ENCODE measurements around the gene CORO2B.

The CORO2B gene

DNA sequence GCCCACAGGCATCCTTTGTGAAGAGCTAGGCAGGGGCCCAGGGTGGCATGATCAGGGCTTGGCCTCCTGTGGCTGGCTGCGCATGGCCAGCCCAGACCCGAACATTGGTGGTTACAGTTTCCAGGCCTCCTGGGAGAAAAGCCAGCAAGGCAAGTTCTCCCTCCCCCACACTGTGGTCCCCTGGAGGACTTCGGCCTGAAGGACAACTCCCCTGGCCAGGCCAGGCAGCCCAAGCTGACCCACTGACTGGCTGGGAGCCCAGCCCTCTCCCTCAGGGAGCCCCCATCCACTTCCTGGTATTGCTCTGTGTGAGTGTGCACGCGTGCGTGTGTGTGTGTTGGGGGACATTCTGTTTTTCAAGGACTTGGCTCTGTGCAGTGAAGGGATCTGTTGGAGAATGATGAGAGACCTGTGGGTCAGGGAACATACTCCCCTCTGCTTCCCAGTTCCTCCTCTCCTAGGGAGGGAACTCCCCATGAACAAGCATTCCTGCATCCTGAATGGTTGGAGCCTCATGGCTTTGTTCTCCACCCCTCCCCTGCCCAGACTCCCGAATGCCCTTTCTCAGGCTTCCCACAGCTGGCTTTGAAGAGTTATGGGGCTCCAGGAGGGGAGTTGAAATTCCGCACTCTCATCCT, 29.5 kb downstream of the CORO2B start:
- DNase-seq (ENCODE audit: low read depth in 2 of 2, low spot score in 1 of 2) = no peak

DNA sequence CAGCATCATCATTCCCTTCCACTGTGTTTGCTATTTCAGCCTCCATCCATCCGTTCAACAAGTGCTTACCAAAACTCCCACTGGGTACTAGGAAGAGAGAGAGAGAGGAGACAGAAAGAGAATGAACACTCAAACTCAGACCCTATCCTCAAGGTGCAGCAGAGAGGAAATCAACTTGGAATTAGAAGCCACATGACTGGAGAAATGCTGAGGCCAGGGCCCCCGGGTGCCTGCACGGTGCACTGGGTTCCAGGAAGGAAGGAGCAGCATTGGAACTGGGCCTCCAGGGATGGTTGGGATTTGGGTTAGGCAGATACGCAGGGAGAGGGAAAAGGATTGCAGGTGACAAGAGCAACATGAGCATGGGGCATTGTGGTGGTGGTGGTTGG, 30.0 kb downstream of the CORO2B start:
- no peak for DNase-seq (ENCODE audit: low read depth in 2 of 2, low spot score in 1 of 2)

DNA sequence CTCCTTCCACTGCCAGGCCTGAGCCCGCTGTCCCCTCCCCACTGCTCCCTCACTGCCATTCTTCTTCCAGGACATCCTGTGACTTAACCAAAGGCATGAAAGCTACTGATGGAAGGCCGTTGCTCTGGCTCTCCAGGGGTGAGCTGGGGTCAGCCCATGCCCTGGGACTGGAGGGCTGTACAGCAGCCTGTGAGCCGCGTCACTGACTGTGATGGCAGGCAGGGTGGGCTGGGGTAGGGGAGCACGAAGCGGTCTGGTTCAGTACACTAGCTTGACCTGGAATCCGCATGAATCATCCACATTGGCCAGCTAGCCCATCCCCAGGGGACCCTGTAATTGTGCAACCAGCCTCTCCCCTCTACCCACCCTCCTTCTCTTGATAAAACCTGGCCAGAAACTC, 30.8 kb downstream of the CORO2B start:
- no peak for DNase-seq (ENCODE audit: low read depth in 2 of 2, low spot score in 1 of 2)

DNA sequence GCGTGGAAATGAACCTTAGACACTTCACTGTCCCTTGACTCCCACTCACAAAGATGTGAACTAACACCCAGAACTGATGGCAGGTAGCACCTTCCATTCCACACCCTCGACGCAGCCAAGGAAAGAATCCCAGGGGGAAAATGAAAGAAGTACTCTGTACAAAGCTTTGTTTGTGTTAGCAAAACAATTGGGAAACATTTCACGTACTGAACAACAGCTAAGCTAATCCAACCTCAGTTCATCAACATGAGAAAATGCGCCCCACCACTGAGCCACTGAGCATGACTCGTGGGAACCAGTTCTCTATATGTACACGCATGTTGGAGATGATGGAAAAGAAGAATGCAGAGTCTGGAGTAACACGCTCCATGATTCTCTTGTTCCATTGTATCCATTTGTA, 32.0 kb downstream of the CORO2B start:
- DNase-seq (ENCODE audit: low read depth in 2 of 2, low spot score in 1 of 2) = no peak

DNA sequence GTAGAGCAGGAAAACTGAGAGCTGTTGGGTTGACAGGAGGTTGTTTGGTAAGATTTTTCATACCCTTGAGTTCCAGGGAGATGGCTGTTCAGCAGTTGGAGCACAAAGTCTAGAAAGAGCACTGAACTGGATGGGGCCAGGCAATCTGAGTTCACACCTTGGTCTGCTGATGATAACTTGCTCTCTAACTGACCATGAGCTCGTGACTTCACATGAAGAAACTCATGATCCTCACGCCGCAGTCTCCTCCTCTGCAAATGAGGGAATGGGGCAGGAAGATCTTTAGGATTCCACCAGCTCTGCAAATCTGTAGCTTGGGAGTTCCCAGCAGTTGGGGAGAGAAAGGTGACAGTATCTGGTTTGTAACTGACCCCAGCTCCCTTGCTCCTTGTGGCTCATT, 33.7 kb downstream of the CORO2B start:
- no peak for DNase-seq (ENCODE audit: low read depth in 2 of 2, low spot score in 1 of 2)

DNA sequence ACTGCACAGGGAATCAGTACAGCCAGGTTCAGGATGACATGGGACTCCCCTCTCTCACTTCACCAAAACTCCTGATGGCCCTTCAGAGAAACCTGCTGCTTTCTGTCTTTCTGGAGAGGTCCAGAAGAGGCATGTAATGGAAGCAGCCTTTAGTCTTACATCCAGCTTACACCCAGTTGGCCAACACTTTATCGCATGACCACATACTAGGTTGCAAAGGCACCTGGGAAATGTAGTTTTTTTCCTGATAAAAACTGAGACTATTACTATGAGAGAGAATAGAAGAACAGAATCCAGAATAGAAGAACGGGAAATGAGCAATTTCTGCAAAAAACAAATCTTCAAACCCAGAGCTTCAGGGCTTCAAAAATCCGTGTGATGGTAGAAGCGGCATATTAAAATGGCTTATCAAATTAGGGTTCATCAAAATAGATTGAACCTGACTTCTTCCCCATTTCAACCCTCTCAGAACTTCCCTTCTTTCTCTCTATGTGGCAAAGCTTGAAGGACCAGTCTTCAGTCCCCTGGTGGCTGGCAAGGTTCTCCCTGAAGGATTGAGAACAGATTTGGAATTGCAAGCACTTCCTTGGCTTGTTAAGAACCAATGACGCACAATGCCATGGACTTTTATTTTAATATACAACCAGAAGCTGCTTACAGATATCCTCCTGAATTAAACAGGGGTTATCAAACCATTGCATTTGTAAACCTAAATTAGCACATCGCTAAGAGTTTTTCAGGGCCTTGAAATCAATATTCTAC, 34.4 kb downstream of the CORO2B start:
- no peak for DNase-seq (ENCODE audit: low read depth in 2 of 2, low spot score in 1 of 2)

DNA sequence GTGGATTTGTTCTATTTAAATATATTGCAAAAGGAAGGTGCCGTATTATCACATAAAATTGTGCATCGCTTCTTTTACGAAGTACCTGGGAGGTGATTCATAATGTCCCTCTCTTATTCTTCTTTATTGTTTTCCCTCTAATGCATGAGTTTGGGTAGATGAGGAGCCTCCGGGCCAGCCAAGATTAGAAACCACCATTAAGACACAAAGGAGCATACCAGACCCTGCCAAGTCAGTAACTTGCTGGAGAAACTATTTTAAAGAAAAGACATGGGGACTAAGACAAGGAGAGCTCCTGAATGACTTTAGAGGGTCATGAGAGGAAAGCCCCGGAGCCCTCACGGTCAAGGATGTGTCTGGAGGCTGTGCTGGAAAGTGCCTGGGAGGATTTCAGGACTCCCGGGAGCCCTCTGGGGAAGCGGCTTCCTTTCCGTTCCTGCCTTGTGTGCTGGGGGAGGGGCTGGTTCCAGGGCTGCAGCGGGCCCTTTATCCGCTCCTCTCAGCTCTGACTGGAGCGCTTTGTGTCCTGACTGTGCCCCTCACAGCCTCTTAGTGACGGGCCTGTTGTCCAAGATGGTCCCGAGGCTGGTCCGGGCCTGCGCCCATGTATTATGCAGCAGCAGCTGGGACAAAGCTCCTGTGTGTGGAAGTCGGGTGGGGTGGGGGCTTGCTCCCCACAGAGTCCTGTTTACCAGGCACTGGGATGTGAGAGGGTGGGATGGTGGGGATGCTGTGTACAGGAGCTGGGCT, 35.7 kb downstream of the CORO2B start:
- no peak for DNase-seq (ENCODE audit: low read depth in 2 of 2, low spot score in 1 of 2)

DNA sequence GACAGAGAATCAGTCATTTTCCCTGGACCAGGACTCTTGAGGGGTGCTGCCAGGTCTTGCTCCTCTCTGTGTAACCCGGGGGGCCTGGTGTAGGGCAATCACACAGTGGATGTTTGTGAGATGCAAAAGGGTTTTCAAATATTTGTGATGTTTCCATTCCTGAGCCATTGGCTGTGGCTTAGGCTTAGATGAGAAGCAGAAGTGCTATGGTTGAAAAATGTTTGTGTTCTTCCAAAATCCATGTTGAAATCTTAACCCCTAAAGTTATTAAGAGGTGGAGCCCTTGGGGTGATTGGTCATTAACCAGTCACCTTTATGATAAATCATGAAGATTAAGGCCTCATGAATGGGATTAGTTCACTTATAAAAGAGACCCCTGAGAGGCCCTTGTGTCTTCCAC, 36.5 kb downstream of the CORO2B start:
- no peak for DNase-seq (ENCODE audit: low read depth in 2 of 2, low spot score in 1 of 2)

DNA sequence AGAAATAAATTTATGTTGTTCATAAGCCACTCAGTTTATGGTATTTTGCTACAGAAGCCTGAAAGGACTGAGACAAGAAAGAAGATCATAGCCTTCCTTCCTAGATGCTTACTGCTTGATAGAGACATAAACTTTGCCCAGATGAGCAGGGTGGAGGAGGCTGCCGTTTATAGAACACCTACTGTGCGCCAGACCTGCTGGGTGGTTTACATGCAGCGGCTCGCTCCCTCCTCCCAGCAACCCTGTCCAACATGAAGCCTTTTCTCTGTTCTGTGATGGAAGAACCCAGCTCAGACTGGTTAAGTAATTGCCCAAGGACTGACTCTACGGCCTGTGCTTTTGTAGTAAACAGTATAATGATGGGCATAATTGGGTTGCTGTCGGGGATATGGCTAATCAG, 37.0 kb downstream of the CORO2B start:
- no peak for DNase-seq (ENCODE audit: low read depth in 2 of 2, low spot score in 1 of 2)

DNA sequence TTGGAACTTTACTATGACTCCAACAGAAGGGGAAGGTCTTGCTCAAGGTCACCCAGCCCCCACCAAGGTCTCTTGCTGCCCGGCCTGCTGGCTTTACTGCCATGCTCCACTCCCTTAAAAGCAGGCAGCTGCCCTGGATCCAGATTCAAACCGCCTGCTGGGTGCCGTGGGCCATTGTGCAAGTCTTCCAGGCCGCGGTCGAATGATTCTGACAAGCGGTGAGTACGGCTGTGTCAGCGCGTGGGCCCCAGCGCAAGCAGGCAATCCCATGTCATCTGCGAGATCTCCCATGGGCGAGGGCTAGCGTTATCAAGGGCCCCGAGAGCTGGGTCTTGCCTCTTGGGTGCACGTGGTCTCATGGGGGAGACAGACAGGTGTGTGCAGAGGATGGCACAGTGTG, 37.6 kb downstream of the CORO2B start:
- DNase-seq (ENCODE audit: low read depth in 2 of 2, low spot score in 1 of 2) = no peak

DNA sequence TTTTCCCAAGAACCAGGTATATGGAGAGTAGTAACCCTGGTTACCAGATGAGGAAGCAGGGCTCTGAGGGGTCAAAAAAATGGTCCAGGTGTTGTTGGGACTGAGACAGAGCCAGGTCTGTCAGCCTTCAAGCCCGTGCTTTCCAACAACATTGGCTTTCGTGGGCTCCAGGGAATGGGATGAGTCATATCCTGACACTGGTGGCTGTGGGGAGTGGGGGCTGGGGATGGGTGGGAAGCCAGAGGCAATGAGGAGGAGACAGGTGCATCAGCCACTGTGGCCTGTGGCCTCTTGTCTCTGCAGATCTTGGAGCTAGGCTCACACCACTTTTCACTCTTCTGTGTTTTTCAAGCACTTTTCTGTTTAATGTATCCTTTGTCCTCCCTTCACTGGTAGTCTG, 38.2 kb downstream of the CORO2B start:
- no peak for DNase-seq (ENCODE audit: low read depth in 2 of 2, low spot score in 1 of 2)

DNA sequence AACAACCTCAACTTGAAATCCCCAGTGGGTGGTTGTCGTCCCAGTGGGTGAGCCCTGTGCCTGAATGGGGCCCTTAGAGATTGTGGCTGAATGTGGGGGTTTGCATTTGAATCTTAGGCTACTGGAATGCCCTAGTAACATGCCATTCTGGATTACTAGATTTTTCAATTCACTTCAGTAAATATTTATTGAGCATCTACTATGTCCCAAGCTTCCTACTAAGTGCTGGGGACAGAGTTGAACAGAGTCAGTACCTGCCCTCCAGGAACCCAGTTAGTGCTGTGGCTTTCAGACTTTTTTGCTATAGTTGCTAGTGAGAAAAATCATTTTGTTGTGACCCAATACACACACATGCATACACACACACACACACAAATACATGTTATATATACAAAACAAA, 39.0 kb downstream of the CORO2B start:
- DNase-seq (ENCODE audit: low read depth in 2 of 2, low spot score in 1 of 2) = no peak

DNA sequence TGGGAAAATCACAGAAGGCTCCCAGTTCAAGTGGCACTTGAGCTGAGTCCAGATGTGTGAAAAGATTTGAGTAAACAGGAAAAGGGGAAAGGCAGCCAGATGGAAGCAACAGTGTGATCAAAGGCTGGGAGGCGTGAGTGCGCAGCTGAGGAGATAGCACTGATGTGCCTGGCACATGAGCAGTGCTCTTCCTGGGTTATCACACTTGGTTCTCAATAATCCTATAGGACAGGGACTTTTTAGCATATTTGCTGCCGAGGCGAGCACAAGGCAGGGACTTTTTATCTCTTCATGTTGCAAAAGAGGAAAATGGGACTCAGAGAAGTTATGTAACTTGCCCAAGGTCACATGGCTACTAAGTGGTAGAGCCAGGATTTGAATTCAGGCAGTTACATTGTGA, 39.6 kb downstream of the CORO2B start:
- DNase-seq (ENCODE audit: low read depth in 2 of 2, low spot score in 1 of 2) = no peak

DNA sequence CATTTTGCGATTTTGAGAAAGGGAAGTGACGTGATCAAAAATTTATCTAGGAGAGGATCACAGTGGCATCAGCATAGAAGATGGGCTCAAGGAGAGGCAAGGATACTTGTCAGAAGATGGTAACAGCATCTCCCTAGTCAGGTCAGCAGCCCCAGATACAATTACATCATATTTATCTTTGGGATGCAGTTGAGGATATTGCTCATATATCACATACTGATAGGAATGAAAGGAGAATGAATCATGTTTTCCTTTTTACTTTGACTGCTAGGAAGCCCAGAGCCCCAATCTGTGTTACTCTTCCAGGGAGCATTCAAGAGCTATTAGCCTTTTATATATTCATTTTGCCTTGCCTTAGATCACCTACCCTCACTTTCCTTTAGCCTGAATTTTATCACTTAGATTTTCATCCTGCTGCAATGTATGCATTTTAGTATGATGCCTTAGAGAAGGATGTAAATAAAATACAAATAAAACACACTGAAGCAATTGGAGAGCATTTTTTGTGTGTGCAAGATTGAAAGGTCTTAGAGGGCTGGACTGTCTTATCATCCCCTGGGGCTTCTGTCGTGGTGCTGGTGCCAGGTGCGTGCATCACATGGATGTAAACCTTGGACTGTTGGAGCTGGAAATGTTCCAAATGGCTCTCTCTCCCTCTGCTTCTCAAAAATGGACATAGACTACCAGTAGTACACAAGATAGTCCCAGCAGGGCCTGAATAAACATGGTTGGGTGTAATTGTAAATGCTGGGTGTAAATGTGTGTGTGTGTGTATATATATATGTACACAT, 40.3 kb downstream of the CORO2B start:
- DNase-seq (ENCODE audit: low read depth in 2 of 2, low spot score in 1 of 2) = no peak

DNA sequence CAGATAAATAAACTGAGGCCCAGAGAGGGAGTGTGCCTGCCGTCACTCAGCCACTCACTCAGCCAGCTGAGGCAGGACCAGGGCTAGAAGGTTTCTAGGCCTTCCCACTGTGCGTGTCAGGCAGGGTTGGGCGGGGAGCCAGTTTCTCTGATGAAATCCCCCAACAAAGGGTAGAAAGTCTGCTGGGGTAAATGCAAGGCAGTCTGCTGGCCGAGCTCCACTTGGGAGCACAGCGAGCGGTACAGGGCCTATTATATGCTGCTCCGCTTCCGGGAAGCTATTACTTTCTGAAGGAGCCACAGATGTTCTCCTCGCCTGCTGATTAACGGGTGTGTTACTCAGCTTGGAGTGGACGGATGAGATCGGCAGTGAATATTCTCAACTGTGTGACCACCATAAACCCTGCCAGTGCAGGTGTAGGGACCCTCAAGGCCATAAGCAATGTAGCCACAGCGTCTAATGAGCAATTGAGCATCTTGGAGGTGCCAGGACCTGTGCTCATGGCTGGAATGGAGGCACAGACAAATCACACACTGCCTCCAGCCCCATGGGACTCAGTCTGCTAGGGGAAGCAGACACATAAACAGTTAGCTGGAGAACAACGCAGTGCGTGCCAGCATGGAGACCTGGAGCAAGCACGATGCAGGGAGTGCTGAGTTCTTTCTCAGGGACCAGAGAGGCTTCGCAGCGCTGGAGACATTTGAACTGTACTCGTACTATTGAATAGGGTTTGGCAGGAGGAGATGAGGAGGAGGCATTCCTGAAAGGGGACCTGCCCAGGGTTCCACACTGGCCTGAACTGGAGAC, 42.1 kb downstream of the CORO2B start:
- no peak for DNase-seq (ENCODE audit: low read depth in 2 of 2, low spot score in 1 of 2)

DNA sequence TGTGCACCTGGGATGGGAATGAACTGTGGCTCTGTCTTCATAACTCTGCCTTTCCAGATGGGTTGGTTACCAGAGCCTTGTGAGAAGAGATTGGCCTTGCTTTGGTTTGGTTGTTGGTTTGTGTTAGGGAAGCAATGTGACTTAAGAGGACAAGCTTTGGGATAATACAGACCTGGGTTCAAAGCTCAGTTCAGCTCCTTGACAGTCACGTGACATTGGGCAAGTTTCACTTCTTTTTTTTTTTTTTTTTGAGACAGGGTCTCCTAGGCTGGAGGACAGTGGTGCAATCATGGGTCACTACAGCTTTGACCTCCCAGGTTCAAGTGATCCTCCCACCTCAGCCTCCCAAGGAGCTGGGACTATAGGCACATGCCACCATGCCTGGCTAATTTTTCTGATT, 42.7 kb downstream of the CORO2B start:
- DNase-seq (ENCODE audit: low read depth in 2 of 2, low spot score in 1 of 2) = no peak

DNA sequence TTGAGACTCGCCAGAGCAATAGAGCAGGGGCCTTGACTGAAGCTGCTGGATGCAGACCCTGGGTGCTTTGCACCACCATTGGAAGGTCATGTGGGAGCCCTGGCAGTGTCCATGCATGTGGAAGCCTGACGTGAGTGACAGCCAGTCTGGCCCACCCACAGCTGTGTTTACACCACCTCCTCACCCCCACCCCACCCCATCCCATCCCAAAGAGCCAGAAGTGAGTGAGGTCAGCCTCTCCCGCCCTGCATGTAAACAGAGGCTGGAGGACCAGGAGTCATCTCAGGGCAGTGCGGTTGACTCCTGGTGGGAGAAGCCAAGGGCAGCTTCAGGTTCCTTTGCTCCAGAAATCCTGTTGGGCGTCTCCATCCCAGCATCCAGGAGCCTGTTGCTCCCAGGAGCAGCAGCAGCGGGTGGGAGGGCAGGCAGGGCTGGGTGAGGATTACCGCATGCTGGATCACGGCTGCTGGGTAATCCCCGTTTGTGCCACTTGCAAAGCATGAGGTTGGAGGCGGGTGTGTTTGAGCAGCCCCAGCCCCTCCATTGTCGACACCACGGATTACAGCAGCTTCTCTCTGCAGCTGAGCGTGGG, 44.6 kb downstream of the CORO2B start:
- DNase-seq (ENCODE audit: low read depth in 2 of 2, low spot score in 1 of 2) = no peak

DNA sequence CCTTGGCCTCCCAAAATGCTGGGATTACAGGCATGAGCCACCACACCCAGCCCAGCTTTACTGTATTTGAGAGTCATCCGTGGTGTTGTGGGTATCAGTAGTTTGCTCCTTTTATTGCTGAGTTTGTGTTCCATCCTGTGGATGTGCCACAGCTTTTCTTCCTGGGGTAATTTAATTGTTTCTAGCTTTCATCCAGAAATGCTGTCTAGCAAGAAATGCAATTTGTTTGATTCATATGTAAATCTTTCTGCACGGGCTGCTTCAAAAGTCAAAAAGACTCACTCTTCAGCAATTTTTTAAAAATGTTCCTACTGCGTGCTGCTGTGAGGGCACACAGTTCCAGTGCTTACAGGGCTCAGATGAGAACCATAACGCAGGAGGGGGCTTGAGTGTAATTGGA, 47.1 kb downstream of the CORO2B start:
- no peak for DNase-seq (ENCODE audit: low read depth in 2 of 2, low spot score in 1 of 2)

DNA sequence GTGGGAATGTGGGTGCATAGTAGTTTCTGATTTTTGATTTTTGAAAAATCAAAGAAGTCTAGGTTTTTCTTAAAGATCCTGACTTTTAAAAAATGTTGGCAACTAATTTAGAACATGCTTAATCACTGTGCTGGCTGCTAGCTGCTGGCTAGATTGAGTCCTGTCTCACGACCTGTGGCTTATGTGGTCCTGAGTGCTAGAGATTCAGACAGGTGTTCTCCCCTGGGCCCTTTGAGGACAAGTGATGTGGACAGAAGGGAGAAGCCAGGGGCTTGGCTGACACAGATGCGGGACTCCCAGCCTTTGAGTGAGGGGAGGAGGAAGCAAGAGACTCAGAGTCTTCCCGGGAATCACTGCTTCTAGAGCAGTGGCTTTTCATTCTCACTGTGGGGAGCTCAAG, 47.5 kb downstream of the CORO2B start:
- DNase-seq (ENCODE audit: low read depth in 2 of 2, low spot score in 1 of 2) = no peak

DNA sequence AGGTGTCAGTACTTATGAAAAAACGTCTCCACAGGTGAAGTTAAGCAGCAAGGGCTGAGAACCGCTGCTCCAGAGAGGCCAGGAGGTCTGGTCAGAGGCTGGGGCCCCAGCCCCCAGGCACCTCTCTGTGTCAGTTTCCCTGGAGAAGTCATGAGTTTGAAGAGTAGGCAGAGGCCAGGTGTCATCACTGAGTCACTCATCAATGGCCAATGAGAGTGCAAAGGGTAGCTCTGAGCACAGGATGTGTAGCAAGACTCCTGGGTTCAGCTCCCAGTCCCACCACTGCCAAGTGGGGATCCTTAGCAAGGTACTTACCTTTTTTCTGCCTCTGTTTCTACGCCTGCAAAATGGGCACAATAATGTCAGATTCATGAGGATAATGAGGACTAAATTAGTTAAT, 47.9 kb downstream of the CORO2B start:
- DNase-seq (ENCODE audit: low read depth in 2 of 2, low spot score in 1 of 2) = no peak

Data from stimulated activated CD8-positive, alpha-beta memory T cell treated with anti-CD3 and anti-CD28 coated beads, Interleukin-4, amount 100 ng/mL, for 1 hour (primary cell).